Non-pigmented ciliary epithelial cell (primary cell): ENCODE measurements around the gene SYNE2.
A peak's percentile ranks its signal among the peaks of the same experiment; 100 is the strongest.
"Not testable (repeated sequence)": the region's sequence is repeated elsewhere in the genome, so short reads cannot be mapped to it uniquely, and the experiment has no call there.

Experiments
- DNase-seq: peaks from one replicate; pipeline ENCODE4 v3.0.0-alpha.2; 2010; ENCODE audit warnings: low read depth

Gene SYNE2

GRCh38 chr14:63869940-63870752 is 17.3 kb downstream of the SYNE2 start:
- DNase-seq, result not testable (repeated sequence)

- not testable (repeated sequence) for DNase-seq
Observed at GRCh38 chr14:63870753-63871037, 17.9 kb downstream of the SYNE2 start.

- DNase-seq, result no peak
Observed at GRCh38 chr14:63874223-63874622, 21.4 kb downstream of the SYNE2 start.

- DNase-seq, result no peak
Observed at GRCh38 chr14:63875311-63875710, 22.5 kb downstream of the SYNE2 start.

GRCh38 chr14:63877550-63877939 is 24.7 kb downstream of the SYNE2 start:
- DNase-seq, result no peak

GRCh38 chr14:63878052-63878451 is 25.2 kb downstream of the SYNE2 start:
- DNase-seq, result no peak

- DNase-seq, result no peak
Observed at GRCh38 chr14:63878792-63879191, 26.0 kb downstream of the SYNE2 start.

- DNase-seq, result no peak
Observed at GRCh38 chr14:63881926-63882325, 29.1 kb downstream of the SYNE2 start.

- no peak for DNase-seq
Observed at GRCh38 chr14:63887899-63888298, 35.1 kb downstream of the SYNE2 start.

GRCh38 chr14:63890553-63890952 is 37.7 kb downstream of the SYNE2 start:
- DNase-seq, result no peak

- no peak for DNase-seq
Observed at GRCh38 chr14:63891148-63891975, 38.6 kb downstream of the SYNE2 start.

- DNase-seq, result no peak
Observed at GRCh38 chr14:63892265-63892664, 39.5 kb downstream of the SYNE2 start.

GRCh38 chr14:63893701-63894458 is 41.1 kb downstream of the SYNE2 start:
- DNase-seq, result peak; percentile 45

- DNase-seq, result no peak
Observed at GRCh38 chr14:63895510-63895909, 42.7 kb downstream of the SYNE2 start.

GRCh38 chr14:63896278-63896720 is 43.5 kb downstream of the SYNE2 start:
- DNase-seq, result peak; percentile 71

- DNase-seq, result peak; percentile 30
Observed at GRCh38 chr14:63897721-63898163, 44.9 kb downstream of the SYNE2 start.

- no peak for DNase-seq
Observed at GRCh38 chr14:63899953-63900352, 47.1 kb downstream of the SYNE2 start.

GRCh38 chr14:63901434-63902085 is 48.8 kb downstream of the SYNE2 start:
- DNase-seq, result no peak

- no peak for DNase-seq
Observed at GRCh38 chr14:63902375-63902976, 49.7 kb downstream of the SYNE2 start.

- no peak for DNase-seq
Observed at GRCh38 chr14:63904724-63905123, 51.9 kb downstream of the SYNE2 start.

- no peak for DNase-seq
Observed at GRCh38 chr14:63905370-63905769, 52.6 kb downstream of the SYNE2 start.
